Measurements from ENCODE around the gene AIFM3. TPM values are rescaled to one million over a fixed set of nuclear protein-coding genes. Genes with fewer than 3 reads are reported as not detected.
"Not testable (repeated sequence)": the region's sequence is repeated elsewhere in the genome, so short reads cannot be mapped to it uniquely, and the experiment has no call there.

The AIFM3 gene
- total RNA-seq, 1 donor from 2014 or later, result 0.64 TPM

- peak overlapping the region; percentile 99 for H3K4me3 Mint-ChIP-seq (ENCODE audit: unreplicated experiment)
- H3K36me3 Mint-ChIP-seq (ENCODE audit: unreplicated experiment), result no peaks in the 10 kb centered on the region
Measured at GRCh38 chr22:21003782-21004181, 36.7 kb downstream of the AIFM3 start.

GRCh38 chr22:21009208-21009607 lies 42.2 kb downstream of the AIFM3 start:
- not testable (repeated sequence) for H3K27me3 Mint-ChIP-seq (ENCODE audit: unreplicated experiment); H3K27ac Mint-ChIP-seq (ENCODE audit: unreplicated experiment); DNase-seq; H3K36me3 Mint-ChIP-seq (ENCODE audit: unreplicated experiment); H3K9me3 Mint-ChIP-seq (ENCODE audit: unreplicated experiment); H3K4me3 Mint-ChIP-seq (ENCODE audit: unreplicated experiment)
- H3K4me1 Mint-ChIP-seq (ENCODE audit: low read depth, unreplicated experiment), result peaks cover 12% of the 10 kb centered on the region

More at GRCh38 chr22:21003782-21004181, 36.7 kb downstream of the AIFM3 start:
- DNase-seq, result no peak
- peaks cover 3% of the 10 kb centered on the region for H3K27me3 Mint-ChIP-seq (ENCODE audit: unreplicated experiment)
- peaks cover 1% of the 10 kb centered on the region for H3K4me1 Mint-ChIP-seq (ENCODE audit: low read depth, unreplicated experiment)
- no peak overlapping the region for H3K27ac Mint-ChIP-seq (ENCODE audit: unreplicated experiment)
- H3K9me3 Mint-ChIP-seq (ENCODE audit: unreplicated experiment), result peaks cover 14% of the 10 kb centered on the region
- TF ChIP-seq CTCF (IDR thresholded peaks at IDR 0.05; ENCODE audit: partially characterized antibody, unreplicated experiment), result no peak

- no peaks in the 10 kb centered on the region for H3K36me3 Mint-ChIP-seq (ENCODE audit: unreplicated experiment)
- H3K4me1 Mint-ChIP-seq (ENCODE audit: low read depth, unreplicated experiment), result peaks cover 15% of the 10 kb centered on the region
- peaks cover 7% of the 10 kb centered on the region for H3K9me3 Mint-ChIP-seq (ENCODE audit: unreplicated experiment)
- DNase-seq, result no peak
- H3K27ac Mint-ChIP-seq (ENCODE audit: unreplicated experiment), result no peak overlapping the region
- no peak overlapping the region for H3K4me3 Mint-ChIP-seq (ENCODE audit: unreplicated experiment)
- H3K27me3 Mint-ChIP-seq (ENCODE audit: unreplicated experiment), result peaks cover 12% of the 10 kb centered on the region
- TF ChIP-seq CTCF (IDR thresholded peaks at IDR 0.05; ENCODE audit: partially characterized antibody, unreplicated experiment), result no peak
Measured at GRCh38 chr22:21009638-21010425, 42.8 kb downstream of the AIFM3 start.

GRCh38 chr22:21010426-21011113 lies 43.5 kb downstream of the AIFM3 start:
- peak overlapping the region; percentile 57 for H3K4me3 Mint-ChIP-seq (ENCODE audit: unreplicated experiment)
- peaks cover 7% of the 10 kb centered on the region for H3K9me3 Mint-ChIP-seq (ENCODE audit: unreplicated experiment)
- peaks cover 18% of the 10 kb centered on the region for H3K27me3 Mint-ChIP-seq (ENCODE audit: unreplicated experiment)
- no peak overlapping the region for H3K27ac Mint-ChIP-seq (ENCODE audit: unreplicated experiment)
- no peak for TF ChIP-seq CTCF (IDR thresholded peaks at IDR 0.05; ENCODE audit: partially characterized antibody, unreplicated experiment)
- H3K36me3 Mint-ChIP-seq (ENCODE audit: unreplicated experiment), result no peaks in the 10 kb centered on the region
- peaks cover 21% of the 10 kb centered on the region for H3K4me1 Mint-ChIP-seq (ENCODE audit: low read depth, unreplicated experiment)
- no peak for DNase-seq

- H3K4me1 Mint-ChIP-seq (ENCODE audit: low read depth, unreplicated experiment), result peaks cover 35% of the 10 kb centered on the region
- H3K27ac Mint-ChIP-seq (ENCODE audit: unreplicated experiment), result peak overlapping the region; percentile 68
- H3K9me3 Mint-ChIP-seq (ENCODE audit: unreplicated experiment), result peaks cover 10% of the 10 kb centered on the region
- peaks cover 23% of the 10 kb centered on the region for H3K27me3 Mint-ChIP-seq (ENCODE audit: unreplicated experiment)
- no peak for TF ChIP-seq CTCF (IDR thresholded peaks at IDR 0.05; ENCODE audit: partially characterized antibody, unreplicated experiment)
- DNase-seq, result no peak
- no peaks in the 10 kb centered on the region for H3K36me3 Mint-ChIP-seq (ENCODE audit: unreplicated experiment)
- H3K4me3 Mint-ChIP-seq (ENCODE audit: unreplicated experiment), result peak overlapping the region; percentile 99
Measured at GRCh38 chr22:21012446-21013407, 45.7 kb downstream of the AIFM3 start.
